GM12891 (cell line): ENCODE results near the gene COL15A1.

Experiments used
- POLR2A ChIP-seq: IDR thresholded peaks from 2 replicates; pipeline ENCODE4 v1.6.1; 2011; ENCODE audit warnings: low read depth, low read length, control low read depth
- POLR2AphosphoS5 ChIP-seq: IDR thresholded peaks from 2 replicates; pipeline ENCODE4 v1.6.1; 2011; ENCODE audit warnings: low read depth, low read length, control low read depth
- TAF1 ChIP-seq: IDR thresholded peaks from 2 replicates; pipeline ENCODE4 v1.6.1; 2011; ENCODE audit warnings: low read depth, low read length, control low read depth

DNA sequence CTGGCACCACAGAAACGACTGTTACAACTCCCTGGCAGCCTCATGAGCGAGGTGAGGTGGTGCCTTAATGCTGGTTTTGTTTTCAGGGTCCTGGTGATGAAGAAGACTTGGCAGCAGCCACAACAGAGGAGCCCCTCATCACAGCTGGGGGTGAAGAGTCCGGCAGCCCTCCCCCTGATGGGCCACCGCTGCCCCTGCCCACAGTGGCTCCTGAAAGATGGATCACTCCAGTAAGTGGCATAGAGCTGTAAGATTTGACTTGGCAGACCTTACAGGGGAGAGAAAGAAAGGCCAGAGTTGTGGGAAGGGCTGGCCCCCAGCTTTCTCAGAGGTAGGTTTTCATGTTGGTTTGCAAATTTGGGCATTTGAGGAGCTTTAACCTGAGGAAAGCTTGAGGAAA lies 72.2 kb downstream of the COL15A1 start:
- TF ChIP-seq POLR2AphosphoS5 (no peak), TAF1 (no peak), POLR2A (no peak)
